Tracheal epithelial cell (primary cell): ENCODE data around the gene CASKIN1. TPM values are rescaled to one million over a fixed set of nuclear protein-coding genes. Genes with fewer than 3 reads are reported as not detected.

ENCODE experiments used
- total RNA-seq: library from RNA; depleted of rRNA; stranded (reverse); fragments of >200 nt; gene quantifications from 2 replicates; pipeline ENCODE4 v1.2.1, GENCODE V29; 2014

CASKIN1 gene
- total RNA-seq, result 0.43 and 0.96 TPM in 2 replicates

GRCh38 chr16:2196162-2196980 lies at the start of gene CASKIN1:
Gene CASKIN1 (minus strand): TSS chr16:2196605. CDS start chr16:2196432, 173 bp downstream.

GRCh38 chr16:2236337-2237101 lies 40.1 kb upstream of the CASKIN1 start, which contains the start of gene DNASE1L2:
Gene DNASE1L2 (plus strand): TSS chr16:2236444. CDS start chr16:2236817, 373 bp downstream.

GRCh38 chr16:2223221-2223941 lies 27.0 kb upstream of the CASKIN1 start, which contains the start of gene E4F1:
Gene E4F1 (plus strand): TSS chr16:2223591. CDS start chr16:2223614, 23 bp downstream.

GRCh38 chr16:2214719-2214968 lies 18.2 kb upstream of the CASKIN1 start, which contains the start of gene PGP:
Gene PGP (minus strand): TSS chr16:2214840. CDS start chr16:2214777, 63 bp downstream.

GRCh38 chr16:2210386-2211365 lies 14.3 kb upstream of the CASKIN1 start, which contains the start of gene BRICD5:
Gene BRICD5 (minus strand): TSS chr16:2210863. CDS start chr16:2210833, 30 bp downstream.

GRCh38 chr16:2205104-2205966 lies 8.9 kb upstream of the CASKIN1 start, which contains the start of gene MLST8:
Gene MLST8 (plus strand): TSS chr16:2205454. CDS start chr16:2206086, 632 bp downstream.

GRCh38 chr16:2155091-2155950 lies 41.1 kb downstream of the CASKIN1 start, which contains the start of gene TRAF7:
Gene TRAF7 (plus strand): TSS chr16:2155782. CDS start chr16:2163921, 8,139 bp downstream.

GRCh38 chr16:2147981-2148671 lies 48.3 kb downstream of the CASKIN1 start, which contains the start of gene RAB26:
Gene RAB26 (plus strand): TSS chr16:2148625. CDS start chr16:2148784, 159 bp downstream.

GRCh38 chr16:2135770-2136490 lies 60.5 kb downstream of the CASKIN1 start, which contains the start of gene PKD1:
Gene PKD1 (minus strand): TSS chr16:2135898. CDS start chr16:2135689, 209 bp downstream.

Other genes starting within 250 kb of the CASKIN1 start
- gene RPL3L, start 241.9 kb downstream of the CASKIN1 start, total RNA-seq, result 0.24 TPM in 1 of 2 replicates, not detected in the other
- 114 and 124 TPM in 2 replicates for gene NDUFB10, start 237.1 kb downstream of the CASKIN1 start, total RNA-seq
- 2,434 and 3,731 TPM in 2 replicates for gene RPS2, start 231.8 kb downstream of the CASKIN1 start, total RNA-seq
- 0.85 TPM in 1 of 2 replicates, not detected in the other for gene RNF151, start 229.7 kb downstream of the CASKIN1 start, total RNA-seq
- 65.9 and 82.9 TPM in 2 replicates for gene TBL3, start 224.6 kb downstream of the CASKIN1 start, total RNA-seq
- 1.2 and 2.6 TPM in 2 replicates for gene NOXO1, start 215.1 kb downstream of the CASKIN1 start, total RNA-seq
- gene GFER, start 212.4 kb downstream of the CASKIN1 start, total RNA-seq, result 8.9 and 24.9 TPM in 2 replicates
- gene SYNGR3, start 206.6 kb downstream of the CASKIN1 start, total RNA-seq, result 4.7 and 4.8 TPM in 2 replicates
- 28.0 and 31.8 TPM in 2 replicates for gene ZNF598, start 186.8 kb downstream of the CASKIN1 start, total RNA-seq
- gene NPW, start 176.8 kb downstream of the CASKIN1 start, total RNA-seq, result under 0.01 and 1.4 TPM in 2 replicates
- 12.8 and 17.1 TPM in 2 replicates for gene NHERF2, start 169.7 kb downstream of the CASKIN1 start, total RNA-seq
- 32.8 and 45.6 TPM in 2 replicates for gene NTHL1, start 148.8 kb downstream of the CASKIN1 start, total RNA-seq
- gene TSC2, start 148.6 kb downstream of the CASKIN1 start, total RNA-seq, result 30.6 and 31.3 TPM in 2 replicates
- 74.2 and 96.1 TPM in 2 replicates for gene PKD1, start 60.7 kb downstream of the CASKIN1 start, total RNA-seq
- gene RAB26, start 48.0 kb downstream of the CASKIN1 start, total RNA-seq, result 0.48 and 1.7 TPM in 2 replicates
- gene TRAF7, start 40.8 kb downstream of the CASKIN1 start, total RNA-seq, result 60.2 and 78.9 TPM in 2 replicates
- gene MLST8, start 8.8 kb upstream of the CASKIN1 start, total RNA-seq, result 19.2 and 26.0 TPM in 2 replicates
- gene BRICD5, start 14.3 kb upstream of the CASKIN1 start, total RNA-seq, result 0.24 and 1.3 TPM in 2 replicates
- gene PGP, start 18.2 kb upstream of the CASKIN1 start, total RNA-seq, result 14.5 and 19.0 TPM in 2 replicates
- gene E4F1, start 27.0 kb upstream of the CASKIN1 start, total RNA-seq, result 26.0 and 32.0 TPM in 2 replicates
- gene DNASE1L2, start 39.8 kb upstream of the CASKIN1 start, total RNA-seq, result not detected in 2 replicates
- 51.8 and 119 TPM in 2 replicates for gene ECI1, start 55.0 kb upstream of the CASKIN1 start, total RNA-seq
- gene RNPS1, start 71.5 kb upstream of the CASKIN1 start, total RNA-seq, result 79.5 and 80.2 TPM in 2 replicates
- 0.43 and 3.9 TPM in 2 replicates for gene ABCA3, start 144.1 kb upstream of the CASKIN1 start, total RNA-seq
- 3.0 and 7.2 TPM in 2 replicates for gene CCNF, start 232.8 kb upstream of the CASKIN1 start, total RNA-seq